Jurkat, Clone E6-1 (cell line): ENCODE data around the gene WDR70. TPM values are rescaled to one million over a fixed set of nuclear protein-coding genes. Genes with fewer than 3 reads are reported as not detected.
"Not testable (repeated sequence)": the region's sequence is repeated elsewhere in the genome, so short reads cannot be mapped to it uniquely, and the experiment has no call there.

ENCODE experiments used
- DNase-seq: peaks from one replicate; pipeline ENCODE4 v3.0.0-alpha.2; 2011; ENCODE audit warnings: low read depth, low spot score
- H3K4me3 ChIP-seq: 2 replicates; pipeline ENCODE4 v1.5.1; 2011; ENCODE audit warnings: mild to moderate bottlenecking, low read length, control low read depth, moderate library complexity
- polyA plus RNA-seq: library from polyadenylated mRNA; unstranded; fragments of >200 nt; gene quantifications from one replicate; pipeline ENCODE4 v1.2.1, GENCODE V29; 2012; ENCODE audit warnings: missing spikeins; ENCODE audit not compliant: insufficient read length, insufficient read depth

The WDR70 gene
- 78.0 TPM for polyA plus RNA-seq

- H3K4me3 ChIP-seq, result peak within 1 kb of the TSS; percentile 72
- DNase-seq, result peak; percentile 86
Observed at GRCh38 chr5:37379100-37379628, at the start of gene WDR70. Gene WDR70, plus strand, starts transcription at chr5:37379318. Its CDS starts 50 bp downstream, at chr5:37379368.

DNA sequence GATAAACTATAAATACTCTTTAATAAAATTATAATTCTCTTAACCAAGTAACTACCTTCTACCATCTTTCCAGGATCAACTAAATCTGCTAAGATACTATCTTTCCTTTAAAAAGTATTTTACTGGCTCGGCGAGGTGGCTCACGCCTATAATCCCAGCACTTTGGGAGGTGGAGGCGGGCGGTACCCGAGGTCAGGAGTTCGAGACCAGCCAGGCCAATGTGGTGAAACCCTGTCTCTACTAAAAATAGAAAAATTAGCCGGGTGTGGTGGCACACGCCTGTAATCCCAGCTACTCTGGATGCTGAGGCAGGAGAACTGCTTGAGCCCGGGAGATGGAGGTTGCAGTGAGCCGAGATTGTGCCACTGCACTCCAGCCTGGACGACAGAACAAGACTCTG is 44.4 kb upstream of the WDR70 start:
- not testable (repeated sequence) for DNase-seq, H3K4me3 ChIP-seq

DNA sequence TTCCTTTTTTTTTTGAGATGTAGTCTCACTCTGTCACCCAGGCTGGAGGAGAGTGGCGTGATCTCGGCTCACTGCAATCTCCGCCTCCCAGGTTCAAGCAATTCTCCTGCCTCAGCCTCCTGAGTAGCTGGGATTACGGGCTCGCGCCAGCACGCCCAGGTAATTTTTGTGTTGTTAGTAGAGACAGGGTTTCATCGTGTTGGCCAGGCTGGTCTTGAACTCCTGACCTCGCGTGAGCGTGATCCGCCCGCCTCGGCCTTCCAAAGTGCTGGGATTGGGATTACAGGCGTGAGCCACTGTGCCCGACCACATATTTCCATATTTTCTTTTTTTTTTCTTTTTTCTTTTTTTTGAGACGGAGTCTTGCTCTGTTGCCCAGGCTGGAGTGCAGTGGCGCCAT is 36.4 kb upstream of the WDR70 start:
- H3K4me3 ChIP-seq, DNase-seq: not testable (repeated sequence)

GRCh38 chr5:37355161-37355560 is 24.0 kb upstream of the WDR70 start:
- no peak overlapping the region for H3K4me3 ChIP-seq
- no peak for DNase-seq

DNA sequence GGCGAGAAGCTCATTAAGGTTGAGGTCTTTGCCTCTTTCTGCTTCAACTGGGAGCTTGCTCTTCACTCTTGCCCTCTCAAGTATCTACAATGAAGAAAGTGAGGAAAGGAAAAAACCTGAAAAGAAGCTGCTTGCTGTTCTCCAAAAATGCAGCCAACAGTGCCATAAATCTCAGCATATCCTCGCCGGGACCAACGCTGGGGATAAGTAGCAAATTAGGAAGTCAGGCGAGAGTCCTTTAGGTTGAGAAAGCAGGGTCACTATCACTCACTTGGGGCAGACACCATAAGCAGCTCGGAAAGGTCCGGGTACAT is 8.6 kb upstream of the WDR70 start:
- no peak for DNase-seq
- H3K4me3 ChIP-seq, result peak overlapping the region; percentile 85

- DNase-seq, result peak; percentile 90
- peak within 1 kb of the TSS; percentile 85 for H3K4me3 ChIP-seq
Observed at GRCh38 chr5:37370864-37371726, 8.0 kb upstream of the WDR70 start, which contains the start of gene NUP155. Gene NUP155, minus strand, starts transcription at chr5:37371106. Its CDS starts 129 bp downstream, at chr5:37370977.

DNA sequence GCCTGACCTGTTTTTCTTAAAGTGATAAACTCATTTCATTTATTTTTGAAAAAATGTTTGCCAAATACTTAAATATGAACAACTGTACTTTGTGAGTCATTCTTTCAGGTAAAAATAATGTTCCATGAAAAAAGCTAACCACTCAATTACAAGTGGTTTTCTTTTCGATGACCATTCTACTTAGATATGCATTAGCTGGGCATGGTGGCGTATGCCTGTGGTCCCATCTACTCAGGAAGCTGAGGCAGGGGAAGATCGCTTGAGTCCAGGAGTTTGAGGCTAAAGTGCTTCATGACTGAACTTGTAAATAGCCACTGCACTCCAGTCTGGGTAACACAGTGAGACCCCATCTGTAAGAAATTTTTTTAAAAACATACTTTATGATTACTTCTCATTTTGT is 4.0 kb upstream of the WDR70 start:
- no peak for DNase-seq
- no peak overlapping the region for H3K4me3 ChIP-seq

- DNase-seq, H3K4me3 ChIP-seq: not testable (repeated sequence)
Observed at GRCh38 chr5:37378066-37378465, 1.1 kb upstream of the WDR70 start.

- no peak overlapping the region for H3K4me3 ChIP-seq
- no peak for DNase-seq
Observed at GRCh38 chr5:37391591-37391990, 12.5 kb downstream of the WDR70 start.

- DNase-seq, result no peak
- no peak overlapping the region for H3K4me3 ChIP-seq
Observed at GRCh38 chr5:37396352-37396751, 17.2 kb downstream of the WDR70 start.

DNA sequence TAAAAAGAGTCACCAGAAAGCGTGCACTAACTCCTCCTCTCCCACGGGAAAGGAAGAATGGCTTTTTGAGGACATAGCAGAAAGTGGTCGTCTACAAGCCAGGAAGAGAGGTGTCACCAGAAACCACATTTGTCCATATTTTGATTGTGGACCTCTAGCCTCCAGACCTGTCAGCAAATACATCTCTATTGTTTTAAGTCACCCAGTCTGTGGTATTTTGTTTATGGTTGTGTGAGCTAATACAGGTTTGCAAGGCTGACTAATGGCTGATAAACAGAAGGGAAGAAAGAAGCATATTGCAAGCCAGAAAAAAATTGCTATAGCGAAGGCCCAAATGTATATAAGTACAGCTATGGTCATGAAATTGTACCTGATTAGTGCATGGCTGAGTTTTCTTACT is 21.4 kb downstream of the WDR70 start:
- DNase-seq, result no peak
- no peak overlapping the region for H3K4me3 ChIP-seq

GRCh38 chr5:37412515-37412914 is 33.4 kb downstream of the WDR70 start:
- DNase-seq, result no peak
- no peak overlapping the region for H3K4me3 ChIP-seq

GRCh38 chr5:37415456-37415855 is 36.3 kb downstream of the WDR70 start:
- DNase-seq, result not testable (repeated sequence)

GRCh38 chr5:37417347-37417746 is 38.2 kb downstream of the WDR70 start:
- no peak overlapping the region for H3K4me3 ChIP-seq
- no peak for DNase-seq

More at GRCh38 chr5:37415456-37415855, 36.3 kb downstream of the WDR70 start:
- H3K4me3 ChIP-seq, result not testable (repeated sequence)

GRCh38 chr5:37424441-37424840 is 45.3 kb downstream of the WDR70 start:
- DNase-seq, result no peak
- no peak overlapping the region for H3K4me3 ChIP-seq

GRCh38 chr5:37428044-37428443 is 48.9 kb downstream of the WDR70 start:
- no peak for DNase-seq
- no peak overlapping the region for H3K4me3 ChIP-seq

DNA sequence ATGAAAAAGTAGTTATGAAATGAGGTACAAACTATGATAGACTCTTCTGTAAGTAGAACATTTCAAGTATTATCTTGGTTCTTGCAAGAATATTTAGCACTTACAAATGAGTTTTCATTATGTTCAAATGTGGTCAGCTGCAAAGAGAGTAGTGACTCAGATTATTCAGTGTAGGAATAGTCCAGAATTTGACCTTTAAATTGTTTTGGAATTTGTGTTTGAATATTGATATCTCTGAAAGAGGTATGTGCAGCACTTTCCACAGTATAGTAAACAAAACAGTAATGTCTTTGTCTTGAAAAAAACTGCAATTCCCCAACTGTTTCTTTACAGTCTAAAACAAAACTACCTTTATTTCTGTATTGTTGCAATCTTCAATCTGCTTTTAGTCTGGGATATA is 56.1 kb downstream of the WDR70 start:
- H3K4me3 ChIP-seq, result no peak overlapping the region
- DNase-seq, result no peak

GRCh38 chr5:37436146-37436934 is 57.2 kb downstream of the WDR70 start:
- H3K4me3 ChIP-seq, result no peak overlapping the region

GRCh38 chr5:37437711-37438110 is 58.6 kb downstream of the WDR70 start:
- DNase-seq, result no peak
- no peak overlapping the region for H3K4me3 ChIP-seq

More at GRCh38 chr5:37436146-37436934, 57.2 kb downstream of the WDR70 start:
- DNase-seq, result no peak

- DNase-seq, H3K4me3 ChIP-seq: not testable (repeated sequence)
Observed at GRCh38 chr5:37445783-37446182, 66.7 kb downstream of the WDR70 start.
